Measurements from ENCODE around the gene PIAS2.

The PIAS2 gene

GRCh38 chr18:46903406-46903805, 13.9 kb downstream of the PIAS2 start:
- CTCF ChIA-PET, result no interaction called here
- peaks cover 0 to 14% (median 2%) of the 10 kb centered on the region in 5 experiments for H3K9me3 ChIP-seq (ENCODE audit: control extremely low read depth in 1 of 5, control insufficient read depth in 4 of 5, insufficient read depth in 2 of 5, low read depth in 1 of 5, low read length in 4 of 5)
- H3K36me3 ChIP-seq (ENCODE audit: control insufficient read depth in 4 of 4, insufficient read depth in 4 of 4, low read length in 3 of 4), result peaks cover 0 to 11% (median 6%) of the 10 kb centered on the region in 4 experiments
- H3K4me1 ChIP-seq (ENCODE audit: control extremely low read depth in 1 of 4, control insufficient read depth in 4 of 4, insufficient read depth in 4 of 4, low read length in 3 of 4), result no peaks in the 10 kb centered on the region
- H3K27me3 ChIP-seq (replicated peaks in 2 of 5; ENCODE audit: control insufficient read depth in 4 of 5, insufficient read depth in 5 of 5, low read length in 4 of 5), result no peaks in the 10 kb centered on the region
- no peak for DNase-seq
- H3K27ac ChIP-seq (ENCODE audit: insufficient read depth in 1 of 2, low read depth in 1 of 2, low read length in 2 of 2, poor library complexity in 1 of 2, severe bottlenecking in 2 of 2), result no peak overlapping the region
- POLR2A ChIA-PET, result no interaction called here
- 100% methylated on average over 1 of the region's 3 CpGs for WGBS (ENCODE audit: insufficient coverage)
- H3K4me3 ChIP-seq (ENCODE audit: control insufficient read depth in 1 of 7, extremely low read depth in 1 of 7, insufficient read depth in 4 of 7, low read depth in 2 of 7, low read length in 6 of 7), result no peak overlapping the region

- ChIA-PET CTCF (interaction anchor here (0.6 kb wide), 1 partner anchor 30 kb away, joined by 3 read pairs; no protein-coding TSS in a partner anchor), POLR2A (no interaction called here)
- peaks cover 0 to 13% (median 4%) of the 10 kb centered on the region in 4 experiments for H3K36me3 ChIP-seq (ENCODE audit: control insufficient read depth in 4 of 4, insufficient read depth in 4 of 4, low read length in 3 of 4)
- H3K4me3 ChIP-seq (ENCODE audit: control insufficient read depth in 1 of 7, extremely low read depth in 1 of 7, insufficient read depth in 4 of 7, low read depth in 2 of 7, low read length in 6 of 7), result no peak overlapping the region
- DNase-seq, result no peak
- H3K9me3 ChIP-seq (ENCODE audit: control extremely low read depth in 1 of 5, control insufficient read depth in 4 of 5, insufficient read depth in 2 of 5, low read depth in 1 of 5, low read length in 4 of 5), result peaks cover 0 to 6% (median 0%) of the 10 kb centered on the region in 5 experiments
- no peak overlapping the region for H3K27ac ChIP-seq (ENCODE audit: insufficient read depth in 1 of 2, low read depth in 1 of 2, low read length in 2 of 2, poor library complexity in 1 of 2, severe bottlenecking in 2 of 2)
- H3K4me1 ChIP-seq (ENCODE audit: control extremely low read depth in 1 of 4, control insufficient read depth in 4 of 4, insufficient read depth in 4 of 4, low read length in 3 of 4), result peaks cover 0 to 2% (median 0%) of the 10 kb centered on the region in 4 experiments
- no peaks in the 10 kb centered on the region for H3K27me3 ChIP-seq (replicated peaks in 2 of 5; ENCODE audit: control insufficient read depth in 4 of 5, insufficient read depth in 5 of 5, low read length in 4 of 5)
- WGBS (ENCODE audit: insufficient coverage), result no CpG with 5 or more reads among the region's 2 CpGs
These were observed 17.9 kb downstream of the PIAS2 start for GRCh38 chr18:46899274-46899948.

GRCh38 chr18:46894124-46894523, 23.2 kb downstream of the PIAS2 start:
- H3K4me3 ChIP-seq (ENCODE audit: control insufficient read depth in 1 of 7, extremely low read depth in 1 of 7, insufficient read depth in 4 of 7, low read depth in 2 of 7, low read length in 6 of 7), result no peak overlapping the region
- ChIA-PET CTCF (no interaction called here), POLR2A (no interaction called here)
- DNase-seq, result no peak
- no CpG with 5 or more reads among the region's 2 CpGs for WGBS (ENCODE audit: insufficient coverage)
- peaks cover 5 to 18% (median 7%) of the 10 kb centered on the region in 5 experiments for H3K9me3 ChIP-seq (ENCODE audit: control extremely low read depth in 1 of 5, control insufficient read depth in 4 of 5, insufficient read depth in 2 of 5, low read depth in 1 of 5, low read length in 4 of 5)
- H3K36me3 ChIP-seq (ENCODE audit: control insufficient read depth in 4 of 4, insufficient read depth in 4 of 4, low read length in 3 of 4), result peaks cover under 1 to 21% (median 14%) of the 10 kb centered on the region in 4 experiments
- peaks cover 0 to 5% (median 0%) of the 10 kb centered on the region in 4 experiments for H3K4me1 ChIP-seq (ENCODE audit: control extremely low read depth in 1 of 4, control insufficient read depth in 4 of 4, insufficient read depth in 4 of 4, low read length in 3 of 4)
- no peaks in the 10 kb centered on the region for H3K27me3 ChIP-seq (replicated peaks in 2 of 5; ENCODE audit: control insufficient read depth in 4 of 5, insufficient read depth in 5 of 5, low read length in 4 of 5)
- no peak overlapping the region for H3K27ac ChIP-seq (ENCODE audit: insufficient read depth in 1 of 2, low read depth in 1 of 2, low read length in 2 of 2, poor library complexity in 1 of 2, severe bottlenecking in 2 of 2)

- CTCF ChIA-PET, result no interaction called here
- POLR2A ChIA-PET, result no interaction called here
- H3K36me3 ChIP-seq (ENCODE audit: control insufficient read depth in 4 of 4, insufficient read depth in 4 of 4, low read length in 3 of 4), result peaks cover 8 to 29% (median 21%) of the 10 kb centered on the region in 4 experiments
- no peak overlapping the region for H3K4me3 ChIP-seq (ENCODE audit: control insufficient read depth in 1 of 7, extremely low read depth in 1 of 7, insufficient read depth in 4 of 7, low read depth in 2 of 7, low read length in 6 of 7)
- WGBS (ENCODE audit: insufficient coverage), result 100% methylated on average over 1 of the region's 1 CpG
- no peak overlapping the region for H3K27ac ChIP-seq (ENCODE audit: insufficient read depth in 1 of 2, low read depth in 1 of 2, low read length in 2 of 2, poor library complexity in 1 of 2, severe bottlenecking in 2 of 2)
- no peak for DNase-seq
- H3K9me3 ChIP-seq (ENCODE audit: control extremely low read depth in 1 of 5, control insufficient read depth in 4 of 5, insufficient read depth in 2 of 5, low read depth in 1 of 5, low read length in 4 of 5), result peaks cover 6 to 25% (median 14%) of the 10 kb centered on the region in 5 experiments
- H3K27me3 ChIP-seq (replicated peaks in 2 of 5; ENCODE audit: control insufficient read depth in 4 of 5, insufficient read depth in 5 of 5, low read length in 4 of 5), result no peaks in the 10 kb centered on the region
- peaks cover 0 to 5% (median 0%) of the 10 kb centered on the region in 4 experiments for H3K4me1 ChIP-seq (ENCODE audit: control extremely low read depth in 1 of 4, control insufficient read depth in 4 of 4, insufficient read depth in 4 of 4, low read length in 3 of 4)
These were observed 23.9 kb downstream of the PIAS2 start for GRCh38 chr18:46893360-46893759.

GRCh38 chr18:46892842-46893241, 24.5 kb downstream of the PIAS2 start:
- Histone ChIP-seq H3K27me3 (replicated peaks in 2 of 5; ENCODE audit: control insufficient read depth in 4 of 5, insufficient read depth in 5 of 5, low read length in 4 of 5) (no peaks in the 10 kb centered on the region), H3K36me3 (ENCODE audit: control insufficient read depth in 4 of 4, insufficient read depth in 4 of 4, low read length in 3 of 4) (peaks cover 8 to 32% (median 23%) of the 10 kb centered on the region in 4 experiments), H3K4me1 (ENCODE audit: control extremely low read depth in 1 of 4, control insufficient read depth in 4 of 4, insufficient read depth in 4 of 4, low read length in 3 of 4) (peaks cover 0 to 5% (median 0%) of the 10 kb centered on the region in 4 experiments), H3K27ac (ENCODE audit: insufficient read depth in 1 of 2, low read depth in 1 of 2, low read length in 2 of 2, poor library complexity in 1 of 2, severe bottlenecking in 2 of 2) (no peak overlapping the region), H3K9me3 (ENCODE audit: control extremely low read depth in 1 of 5, control insufficient read depth in 4 of 5, insufficient read depth in 2 of 5, low read depth in 1 of 5, low read length in 4 of 5) (peaks cover 6 to 28% (median 15%) of the 10 kb centered on the region in 5 experiments), H3K4me3 (ENCODE audit: control insufficient read depth in 1 of 7, extremely low read depth in 1 of 7, insufficient read depth in 4 of 7, low read depth in 2 of 7, low read length in 6 of 7) (no peak overlapping the region)
- no peak for DNase-seq
- WGBS (ENCODE audit: insufficient coverage), result 83% methylated on average over 1 of the region's 1 CpG
- CTCF ChIA-PET, result no interaction called here
- POLR2A ChIA-PET, result no interaction called here

GRCh38 chr18:46891742-46892214, 25.5 kb downstream of the PIAS2 start:
- peak in 1 of 3 donors; percentile 8 for DNase-seq
- Histone ChIP-seq H3K27me3 (replicated peaks in 2 of 5; ENCODE audit: control insufficient read depth in 4 of 5, insufficient read depth in 5 of 5, low read length in 4 of 5) (no peaks in the 10 kb centered on the region), H3K4me3 (ENCODE audit: control insufficient read depth in 1 of 7, extremely low read depth in 1 of 7, insufficient read depth in 4 of 7, low read depth in 2 of 7, low read length in 6 of 7) (no peak overlapping the region), H3K4me1 (ENCODE audit: control extremely low read depth in 1 of 4, control insufficient read depth in 4 of 4, insufficient read depth in 4 of 4, low read length in 3 of 4) (peaks cover 0 to 4% (median 0%) of the 10 kb centered on the region in 4 experiments), H3K27ac (ENCODE audit: insufficient read depth in 1 of 2, low read depth in 1 of 2, low read length in 2 of 2, poor library complexity in 1 of 2, severe bottlenecking in 2 of 2) (no peak overlapping the region), H3K9me3 (ENCODE audit: control extremely low read depth in 1 of 5, control insufficient read depth in 4 of 5, insufficient read depth in 2 of 5, low read depth in 1 of 5, low read length in 4 of 5) (peaks cover 6 to 35% (median 17%) of the 10 kb centered on the region in 5 experiments), H3K36me3 (ENCODE audit: control insufficient read depth in 4 of 4, insufficient read depth in 4 of 4, low read length in 3 of 4) (peaks cover 8 to 32% (median 23%) of the 10 kb centered on the region in 4 experiments)
- 43% methylated on average over 1 of the region's 3 CpGs for WGBS (ENCODE audit: insufficient coverage)
- POLR2A ChIA-PET, result no interaction called here
- CTCF ChIA-PET, result no interaction called here

- ChIA-PET CTCF (no interaction called here), POLR2A (interaction anchor here (0.7 kb wide), 1 partner anchor 11 kb away, joined by 3 read pairs; no protein-coding TSS in a partner anchor)
- Histone ChIP-seq H3K4me1 (ENCODE audit: control extremely low read depth in 1 of 4, control insufficient read depth in 4 of 4, insufficient read depth in 4 of 4, low read length in 3 of 4) (peaks cover 0 to 4% (median 0%) of the 10 kb centered on the region in 4 experiments), H3K27ac (ENCODE audit: insufficient read depth in 1 of 2, low read depth in 1 of 2, low read length in 2 of 2, poor library complexity in 1 of 2, severe bottlenecking in 2 of 2) (no peak overlapping the region), H3K36me3 (ENCODE audit: control insufficient read depth in 4 of 4, insufficient read depth in 4 of 4, low read length in 3 of 4) (peaks cover 8 to 28% (median 21%) of the 10 kb centered on the region in 4 experiments), H3K27me3 (replicated peaks in 2 of 5; ENCODE audit: control insufficient read depth in 4 of 5, insufficient read depth in 5 of 5, low read length in 4 of 5) (no peaks in the 10 kb centered on the region), H3K9me3 (ENCODE audit: control extremely low read depth in 1 of 5, control insufficient read depth in 4 of 5, insufficient read depth in 2 of 5, low read depth in 1 of 5, low read length in 4 of 5) (peaks cover 6 to 36% (median 17%) of the 10 kb centered on the region in 5 experiments), H3K4me3 (ENCODE audit: control insufficient read depth in 1 of 7, extremely low read depth in 1 of 7, insufficient read depth in 4 of 7, low read depth in 2 of 7, low read length in 6 of 7) (no peak overlapping the region)
- WGBS (ENCODE audit: insufficient coverage), result no CpG with 5 or more reads among the region's 1 CpG
- DNase-seq, result no peak
These were observed 28.3 kb downstream of the PIAS2 start for GRCh38 chr18:46888965-46889364.

Data from common myeloid progenitor, CD34-positive (primary cell).